Measurements from ENCODE around the gene GDPD3.

Gene GDPD3

GRCh38 chr16:30095166-30096078, 17.9 kb downstream of the GDPD3 start:
- no peak for DNase-seq (ENCODE audit: low spot score)

- no peak for DNase-seq (ENCODE audit: low spot score)
Measured at GRCh38 chr16:30094541-30095165, 18.7 kb downstream of the GDPD3 start.

- peak; percentile 71 for DNase-seq (ENCODE audit: low spot score)
Measured at GRCh38 chr16:30092373-30093010, 20.8 kb downstream of the GDPD3 start.

- DNase-seq (ENCODE audit: low spot score), result peak; percentile 95
Measured at GRCh38 chr16:30091474-30092372, 21.6 kb downstream of the GDPD3 start, which contains the start of gene TBX6. Gene TBX6 (minus strand): TSS chr16:30091924. CDS start chr16:30091193, 731 bp downstream.

- no peak for DNase-seq (ENCODE audit: low spot score)
Measured at GRCh38 chr16:30090610-30091331, 22.6 kb downstream of the GDPD3 start.

- DNase-seq (ENCODE audit: low spot score), result no peak
Measured at GRCh38 chr16:30088832-30089624, 24.3 kb downstream of the GDPD3 start.

GRCh38 chr16:30088237-30088831, 25.0 kb downstream of the GDPD3 start:
- DNase-seq (ENCODE audit: low spot score), result no peak

- no peak for DNase-seq (ENCODE audit: low spot score)
Measured at GRCh38 chr16:30087181-30087898, 26.0 kb downstream of the GDPD3 start.

GRCh38 chr16:30086291-30087140, 26.8 kb downstream of the GDPD3 start:
- DNase-seq (ENCODE audit: low spot score), result no peak

- no peak for DNase-seq (ENCODE audit: low spot score)
Measured at GRCh38 chr16:30085820-30086219, 27.5 kb downstream of the GDPD3 start.

- DNase-seq (ENCODE audit: low spot score), result no peak
Measured at GRCh38 chr16:30085247-30085646, 28.1 kb downstream of the GDPD3 start.

- no peak for DNase-seq (ENCODE audit: low spot score)
Measured at GRCh38 chr16:30084816-30085159, 28.5 kb downstream of the GDPD3 start.

- no peak for DNase-seq (ENCODE audit: low spot score)
Measured at GRCh38 chr16:30084096-30084815, 29.1 kb downstream of the GDPD3 start.

GRCh38 chr16:30083216-30084055, 29.9 kb downstream of the GDPD3 start:
- no peak for DNase-seq (ENCODE audit: low spot score)

- DNase-seq (ENCODE audit: low spot score), result no peak
Measured at GRCh38 chr16:30082545-30083090, 30.7 kb downstream of the GDPD3 start.

GRCh38 chr16:30079480-30079879, 33.9 kb downstream of the GDPD3 start:
- no peak for DNase-seq (ENCODE audit: low spot score)

Data from hepatic stellate cell (primary cell).